Gastroesophageal sphincter (tissue), 3 donors: ENCODE data around the gene SPEM2.
"Not testable (repeated sequence)": the region's sequence is repeated elsewhere in the genome, so short reads cannot be mapped to it uniquely, and the experiment has no call there.

Source experiments
- POLR2A ChIP-seq, 2 donors: fragments of 450-650 bp; IDR thresholded peaks; one replicate each; pipeline ENCODE4 v1.6.1; 2017; ENCODE audit warnings: antibody characterized with exemption in 2 of 2, mild to moderate bottlenecking in 2 of 2, moderate library complexity in 1 of 2
- TF ChIP-seq, protein P1 (sequence below), 4 experiments: fragments of 200-600 bp in 2 of 4; fragments of 450-650 bp in 2 of 4; sonication (generic) in 1 of 4; IDR thresholded peaks; one replicate each; pipeline ENCODE4 v1.5.1; 2017 to 2019; ENCODE audit warnings: antibody characterized with exemption in 4 of 4, mild to moderate bottlenecking in 2 of 4, moderate library complexity in 2 of 4

DNA sequence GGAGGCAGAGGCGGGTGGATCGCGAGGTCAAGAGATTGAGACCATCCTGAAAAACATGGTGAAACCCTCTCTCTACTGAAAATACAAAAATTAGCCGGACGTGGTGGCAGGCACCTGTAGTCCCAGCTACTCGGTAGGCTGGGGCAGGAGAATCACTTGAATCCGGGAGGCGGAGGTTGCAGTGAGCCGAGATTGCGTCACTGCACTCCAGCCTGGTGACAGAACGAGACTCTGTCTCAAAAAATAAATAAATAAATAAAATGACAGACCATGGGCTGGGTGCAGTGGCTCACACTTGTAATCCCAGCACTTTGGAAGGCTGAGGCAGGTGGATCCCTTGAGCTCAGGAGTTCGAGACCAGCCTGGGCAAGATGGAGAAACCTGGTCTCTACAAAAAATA, 44.4 kb downstream of the SPEM2 start:
- TF ChIP-seq POLR2A (IDR thresholded peaks at IDR 0.05) = not testable (repeated sequence)
- TF ChIP-seq, protein P1, sequence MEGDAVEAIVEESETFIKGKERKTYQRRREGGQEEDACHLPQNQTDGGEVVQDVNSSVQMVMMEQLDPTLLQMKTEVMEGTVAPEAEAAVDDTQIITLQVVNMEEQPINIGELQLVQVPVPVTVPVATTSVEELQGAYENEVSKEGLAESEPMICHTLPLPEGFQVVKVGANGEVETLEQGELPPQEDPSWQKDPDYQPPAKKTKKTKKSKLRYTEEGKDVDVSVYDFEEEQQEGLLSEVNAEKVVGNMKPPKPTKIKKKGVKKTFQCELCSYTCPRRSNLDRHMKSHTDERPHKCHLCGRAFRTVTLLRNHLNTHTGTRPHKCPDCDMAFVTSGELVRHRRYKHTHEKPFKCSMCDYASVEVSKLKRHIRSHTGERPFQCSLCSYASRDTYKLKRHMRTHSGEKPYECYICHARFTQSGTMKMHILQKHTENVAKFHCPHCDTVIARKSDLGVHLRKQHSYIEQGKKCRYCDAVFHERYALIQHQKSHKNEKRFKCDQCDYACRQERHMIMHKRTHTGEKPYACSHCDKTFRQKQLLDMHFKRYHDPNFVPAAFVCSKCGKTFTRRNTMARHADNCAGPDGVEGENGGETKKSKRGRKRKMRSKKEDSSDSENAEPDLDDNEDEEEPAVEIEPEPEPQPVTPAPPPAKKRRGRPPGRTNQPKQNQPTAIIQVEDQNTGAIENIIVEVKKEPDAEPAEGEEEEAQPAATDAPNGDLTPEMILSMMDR (IDR thresholded peaks at IDR 0.05) = not testable (repeated sequence)
